Mucosa of descending colon (tissue), 3 donors: Measurements from ENCODE around the gene LRIG2. TPM values are rescaled to one million over a fixed set of nuclear protein-coding genes. Genes with fewer than 3 reads are reported as not detected.
"Not testable (repeated sequence)": the region's sequence is repeated elsewhere in the genome, so short reads cannot be mapped to it uniquely, and the experiment has no call there.

Experiments used
- ATAC-seq: fragments of 200-7000 bp; cut with Tn5 transposase; one replicate; pipeline ENCODE4 v1.9.1; 2020; ENCODE audit warnings: mild to moderate bottlenecking, moderate library complexity
- DNase-seq, 3 donors: peaks; one replicate each; pipeline ENCODE4 v3.0.0-alpha.2; 2020
- H3K36me3 ChIP-seq: fragments of 200-600 bp; one replicate; pipeline ENCODE4 v1.8.0; 2021; ENCODE audit warnings: low read depth, mild to moderate bottlenecking
- H3K4me1 ChIP-seq: fragments of 200-600 bp; one replicate; pipeline ENCODE4 v1.8.0; 2021; ENCODE audit warnings: low read depth, mild to moderate bottlenecking
- H3K4me3 ChIP-seq: fragments of 200-600 bp; one replicate; pipeline ENCODE4 v1.8.0; 2021; ENCODE audit warnings: mild to moderate bottlenecking
- H3K9me3 ChIP-seq: fragments of 200-600 bp; one replicate; pipeline ENCODE4 v1.8.0; 2021; ENCODE audit warnings: mild to moderate bottlenecking
- CTCF ChIP-seq: fragments of 200-600 bp; IDR thresholded peaks from one replicate; pipeline ENCODE4 v1.8.0; 2022; ENCODE audit warnings: antibody characterized with exemption, mild to moderate bottlenecking
- intact Hi-C, 2 donors: fragments of 100-400 bp; cut with DNase I in 1 of 2; cut with micrococcal nuclease in 1 of 2; formaldehyde crosslinking; loops; one replicate each; pipeline versions ENCODE4 v1.11.0 to v1.11.1; 2022; cut with DNase I, micrococcal nuclease
- long read RNA-seq, 2 donors: library from polyadenylated mRNA; unstranded; transcript quantifications; one replicate each; pipeline ENCODE4 v2.0.0, GENCODE V29; 2019 to 2021
- total RNA-seq, 3 donors: library from RNA; stranded (reverse); fragmentation: NEBNext Ultra II Directional in 2 of 3; extraction: Animal tissue kit (Norgen Biotek cat#: 25700) in 2 of 3; gene quantifications; one replicate each; pipeline versions ENCODE4 v1.2.1 to v1.2.4, GENCODE V29; 2021 to 2023
- donor health status: DM: no; HTN: no; CAD: no; lungs with moderate emphysema.
- donor health status: DM: no; HTN: no; CAD: no.
- donor health status: DM: no; HTN: yes; CAD: no.

The LRIG2 gene
- 10 to 100 TPM; 15.4 to 26.8 (median 16.4) TPM for total RNA-seq
- long read RNA-seq, donor 1, full-length matches to known transcripts = 2 of 9 reads
- long read RNA-seq, donor 1, partial matches to known transcripts = 6 of 9 reads
- long read RNA-seq, donor 1, other reads (novel, unspliced or antisense) = 1 of 9 reads
- long read RNA-seq, donor 2, partial matches to known transcripts = 1 of 3 reads
- long read RNA-seq, donor 2, other reads (novel, unspliced or antisense) = 2 of 3 reads

- intact Hi-C loops = no loop called here
- Histone ChIP-seq H3K9me3 (no peaks in the 10 kb centered on the region), H3K4me3 (peak within 1 kb of the TSS; percentile 49), H3K36me3 (peaks cover 4% of the 10 kb centered on the region), H3K4me1 (peaks cover 20% of the 10 kb centered on the region)
- DNase-seq (peak; percentile 99 to 100 (median 99)), ATAC-seq (peak; percentile 97)
- peak; percentile 72 for TF ChIP-seq CTCF
Measured at GRCh38 chr1:113072757-113073478, at the start of gene LRIG2. LRIG2 (plus strand) TSS chr1:113073198; CDS start chr1:113073407, 209 bp downstream.

- H3K9me3 ChIP-seq, DNase-seq, H3K36me3 ChIP-seq, ATAC-seq, H3K4me1 ChIP-seq, H3K4me3 ChIP-seq: not testable (repeated sequence)
- intact Hi-C loops = loop anchor here in 1 of 2 donors (10.0 kb wide), 1 partner anchor 69 kb away; the partner anchor contains the start of gene SLC16A1
Measured at GRCh38 chr1:113023316-113023715, 49.7 kb upstream of the LRIG2 start.

- Histone ChIP-seq H3K9me3 (no peaks in the 10 kb centered on the region), H3K4me1 (no peaks in the 10 kb centered on the region), H3K4me3 (no peak overlapping the region), H3K36me3 (no peaks in the 10 kb centered on the region)
- no peak for TF ChIP-seq CTCF
- intact Hi-C loops = loop anchor here in 1 of 2 donors (10.0 kb wide), 1 partner anchor 72 kb away; the partner anchor contains the start of gene SLC16A1
- peak; percentile 68 for ATAC-seq
- no peak for DNase-seq
Measured at GRCh38 chr1:113027007-113027406, 46.0 kb upstream of the LRIG2 start.

GRCh38 chr1:113027449-113027848, 45.5 kb upstream of the LRIG2 start:
- DNase-seq (no peak), ATAC-seq (no peak)
- intact Hi-C loops = loop anchor here in 1 of 2 donors (10.0 kb wide), 1 partner anchor 73 kb away; the partner anchor contains the start of gene SLC16A1
- no peak for TF ChIP-seq CTCF
- no peaks in the 10 kb centered on the region for H3K9me3 ChIP-seq
- no peak overlapping the region for H3K4me3 ChIP-seq
- H3K36me3 ChIP-seq = no peaks in the 10 kb centered on the region
- no peaks in the 10 kb centered on the region for H3K4me1 ChIP-seq

GRCh38 chr1:113029822-113030221, 43.2 kb upstream of the LRIG2 start:
- no peak for TF ChIP-seq CTCF
- H3K9me3 ChIP-seq = no peaks in the 10 kb centered on the region
- ATAC-seq (no peak), DNase-seq (no peak)
- no peak overlapping the region for H3K4me3 ChIP-seq
- H3K4me1 ChIP-seq = no peaks in the 10 kb centered on the region
- intact Hi-C loops = loop anchor here in 1 of 2 donors (10.0 kb wide), 1 partner anchor 75 kb away; the partner anchor contains the start of gene SLC16A1
- no peaks in the 10 kb centered on the region for H3K36me3 ChIP-seq
